Endothelial cell of umbilical vein (primary cell): ENCODE data around the gene LPP.

Experiments used
- CTCF ChIP-seq, 2 donors: IDR thresholded peaks; 1 replicate in 1 of 2; 2 replicates in 1 of 2; pipeline ENCODE4 v1.5.1; 2011; ENCODE audit warnings: low read length in 2 of 2, mild to moderate bottlenecking in 2 of 2, moderate library complexity in 2 of 2, control low read depth in 1 of 2, inconsistent platforms in 1 of 2, low read depth in 1 of 2; ENCODE audit not compliant: insufficient read depth in 1 of 2; ENCODE audit errors: extremely low read depth in 1 of 2
- EZH2 ChIP-seq: IDR thresholded peaks from 2 replicates; pipeline ENCODE4 v1.6.1; 2012; ENCODE audit warnings: borderline replicate concordance, low read depth, mild to moderate bottlenecking, moderate library complexity, low read length, inconsistent platforms; ENCODE audit not compliant: severe bottlenecking
- FOS ChIP-seq: IDR thresholded peaks from 2 replicates; pipeline ENCODE4 v1.6.1; 2011; ENCODE audit warnings: mild to moderate bottlenecking, low read length, moderate library complexity, borderline replicate concordance; ENCODE audit not compliant: insufficient read depth
- GATA2 ChIP-seq: IDR thresholded peaks from 2 replicates; pipeline ENCODE4 v1.7.0; 2011; ENCODE audit warnings: low read depth, mild to moderate bottlenecking, moderate library complexity, mixed read lengths, low read length; ENCODE audit not compliant: insufficient read length, insufficient read depth
- JUN ChIP-seq: IDR thresholded peaks from 2 replicates; pipeline ENCODE4 v1.6.1; 2011; ENCODE audit warnings: borderline replicate concordance, low read depth; ENCODE audit not compliant: insufficient read length, insufficient read depth
- MAX ChIP-seq: IDR thresholded peaks from 2 replicates; pipeline ENCODE4 v1.6.1; 2011; ENCODE audit not compliant: insufficient read depth, insufficient read length
- MYC ChIP-seq: IDR thresholded peaks from one replicate; pipeline ENCODE4 v1.6.1; 2011; ENCODE audit warnings: mild to moderate bottlenecking, low read depth, low read length
- POLR2A ChIP-seq: IDR thresholded peaks from 2 replicates; pipeline ENCODE4 v1.6.1; 2012; ENCODE audit warnings: low read depth, mild to moderate bottlenecking, control low read depth, low read length
- POLR2AphosphoS5 ChIP-seq: IDR thresholded peaks from 2 replicates; pipeline ENCODE4 v1.6.1; 2012; ENCODE audit warnings: low read depth, mild to moderate bottlenecking, control low read depth, low read length, moderate library complexity; ENCODE audit not compliant: insufficient read depth

GRCh38 chr3:188166441-188166840, 12.5 kb downstream of the LPP start:
- TF ChIP-seq MAX (no peak), POLR2A (no peak), CTCF (IDR thresholded peaks at IDR 0.05; ENCODE audit: extremely low read depth in 1 of 2, insufficient read depth in 1 of 2, low read depth in 1 of 2, low read length in 2 of 2) (no peak), MYC (no peak), POLR2AphosphoS5 (no peak), EZH2 (no peak), JUN (no peak), GATA2 (no peak), FOS (no peak)
